HEK293T (cell line): ENCODE measurements around the gene ABCA6.

ENCODE experiments used
- ARNT ChIP-seq: fragments of 450-650 bp; IDR thresholded peaks from 2 replicates; pipeline ENCODE4 v1.6.1; 2017; ENCODE audit warnings: mild to moderate bottlenecking
- BHLHE40 ChIP-seq: fragments of 450-650 bp; IDR thresholded peaks from 2 replicates; pipeline ENCODE4 v1.6.1; 2016; ENCODE audit warnings: mild to moderate bottlenecking, moderate library complexity, borderline replicate concordance
- FOXA1 ChIP-seq: fragments of 450-650 bp; IDR thresholded peaks from 2 replicates; pipeline ENCODE4 v1.6.1; 2016; ENCODE audit warnings: mild to moderate bottlenecking
- FOXM1 ChIP-seq: fragments of 450-650 bp; IDR thresholded peaks from 2 replicates; pipeline ENCODE4 v1.6.1; 2017; ENCODE audit warnings: mild to moderate bottlenecking, borderline replicate concordance
- LEF1 ChIP-seq: fragments of 450-650 bp; IDR thresholded peaks from 2 replicates; pipeline ENCODE4 v1.6.1; 2017; ENCODE audit warnings: mild to moderate bottlenecking, borderline replicate concordance
- SP1 ChIP-seq: fragments of 450-650 bp; IDR thresholded peaks from 2 replicates; pipeline ENCODE4 v1.6.1; 2017
- SUZ12 ChIP-seq: fragments of 450-650 bp; IDR thresholded peaks from 2 replicates; pipeline ENCODE4 v1.6.1; 2016; ENCODE audit warnings: mild to moderate bottlenecking
- TARDBP ChIP-seq: fragments of 450-650 bp; IDR thresholded peaks from 2 replicates; pipeline ENCODE4 v1.6.1; 2016
- ZNF384 ChIP-seq: fragments of 450-650 bp; IDR thresholded peaks from 2 replicates; pipeline ENCODE4 v1.6.1; 2016

GRCh38 chr17:69047368-69048263 is 94.1 kb downstream of the ABCA6 start:
- TF ChIP-seq FOXM1 = no peak
- TF ChIP-seq FOXA1 = no peak
- TF ChIP-seq TARDBP = no peak
- TF ChIP-seq SUZ12 = no peak
- no peak for TF ChIP-seq BHLHE40
- TF ChIP-seq LEF1 = no peak
- no peak for TF ChIP-seq SP1
- TF ChIP-seq ARNT = no peak
- TF ChIP-seq ZNF384 = no peak
